H9 (cell line): Measurements from ENCODE around the gene COG2. TPM values are rescaled to one million over a fixed set of nuclear protein-coding genes. Genes with fewer than 3 reads are reported as not detected.

Experiments used
- DNase-seq: peaks from one replicate; pipeline ENCODE4 v3.0.0-alpha.2; 2017
- H2AFZ ChIP-seq: one replicate; pipeline ENCODE4 v1.6.1; 2013; ENCODE audit warnings: mild to moderate bottlenecking, low read length, control low read depth, moderate library complexity
- H2AK5ac ChIP-seq: 2 replicates; pipeline ENCODE4 v1.6.1; 2013; ENCODE audit warnings: low read length, control low read depth, mixed read lengths; ENCODE audit not compliant: insufficient read length
- H2BK120ac ChIP-seq: one replicate; pipeline ENCODE4 v1.6.1; 2013; ENCODE audit warnings: low read depth, mild to moderate bottlenecking, low read length, control low read depth, inconsistent platforms; ENCODE audit not compliant: poor library complexity, severe bottlenecking
- H2BK12ac ChIP-seq: 2 replicates; pipeline ENCODE4 v1.6.1; 2013; ENCODE audit warnings: low read length, control low read depth, mixed read lengths, low read depth; ENCODE audit not compliant: insufficient read length
- H2BK15ac ChIP-seq: 2 replicates; pipeline ENCODE4 v1.6.1; 2013; ENCODE audit warnings: low read depth, low read length, control low read depth
- H2BK20ac ChIP-seq: one replicate; pipeline ENCODE4 v1.6.1; 2013; ENCODE audit warnings: low read depth, mild to moderate bottlenecking, low read length, control low read depth, inconsistent platforms; ENCODE audit not compliant: poor library complexity, severe bottlenecking
- H2BK5ac ChIP-seq: 2 replicates; pipeline ENCODE4 v1.6.1; 2013; ENCODE audit warnings: low read length, control low read depth, mixed read lengths; ENCODE audit not compliant: insufficient read length
- H3K14ac ChIP-seq: 2 replicates; pipeline ENCODE4 v1.6.1; 2013; ENCODE audit warnings: low read length, control low read depth; ENCODE audit not compliant: insufficient read depth
- H3K18ac ChIP-seq: 2 replicates; pipeline ENCODE4 v1.6.1; 2013; ENCODE audit warnings: low read depth, mild to moderate bottlenecking, mixed read lengths, low read length, control low read depth; ENCODE audit not compliant: insufficient read length
- H3K23ac ChIP-seq: 2 replicates; pipeline ENCODE4 v1.6.1; 2013; ENCODE audit warnings: low read length, control low read depth, mixed read lengths, low read depth; ENCODE audit not compliant: insufficient read length
- H3K23me2 ChIP-seq: 2 replicates; pipeline ENCODE4 v1.6.1; 2013; ENCODE audit warnings: low read depth, mild to moderate bottlenecking, mixed read lengths, low read length, control low read depth; ENCODE audit not compliant: insufficient read length, poor library complexity, severe bottlenecking
- H3K27ac ChIP-seq: 2 replicates; pipeline ENCODE4 v1.5.1; 2013; ENCODE audit warnings: low read length, control low read depth, mixed read lengths, low read depth; ENCODE audit not compliant: insufficient read length
- H3K27me3 ChIP-seq: 2 replicates; pipeline ENCODE4 v1.6.1; 2013; ENCODE audit warnings: low read length, control low read depth, inconsistent platforms; ENCODE audit not compliant: insufficient read depth
- H3K4ac ChIP-seq: 2 replicates; pipeline ENCODE4 v1.6.1; 2013; ENCODE audit warnings: low read depth, mild to moderate bottlenecking, control low read depth, inconsistent platforms, low read length, moderate library complexity
- H3K4me1 ChIP-seq: 2 replicates; pipeline ENCODE4 v1.6.1; 2013; ENCODE audit warnings: low read length, control low read depth, inconsistent platforms; ENCODE audit not compliant: insufficient read depth
- H3K4me2 ChIP-seq: 2 replicates; pipeline ENCODE4 v1.6.1; 2013; ENCODE audit warnings: low read length, control low read depth, mixed read lengths; ENCODE audit not compliant: insufficient read length, insufficient read depth
- H3K56ac ChIP-seq: 2 replicates; pipeline ENCODE4 v1.6.1; 2013; ENCODE audit warnings: low read depth, mild to moderate bottlenecking, mixed read lengths, low read length, control low read depth; ENCODE audit not compliant: insufficient read length
- H3K79me1 ChIP-seq: 2 replicates; pipeline ENCODE4 v1.6.1; 2013; ENCODE audit warnings: low read depth, mild to moderate bottlenecking, moderate library complexity, low read length, control low read depth, inconsistent platforms; ENCODE audit not compliant: insufficient read depth, poor library complexity, severe bottlenecking
- H3K79me2 ChIP-seq: 2 replicates; pipeline ENCODE4 v1.6.1; 2013; ENCODE audit warnings: low read length, control low read depth, inconsistent platforms; ENCODE audit not compliant: insufficient read depth
- H3K9ac ChIP-seq: 2 replicates; pipeline ENCODE4 v1.6.1; 2013; ENCODE audit warnings: low read length, control low read depth, mixed read lengths; ENCODE audit not compliant: insufficient read length; ENCODE audit errors: extremely low read depth
- H3K9me3 ChIP-seq: one replicate; pipeline ENCODE4 v1.6.1; 2013; ENCODE audit warnings: low read depth, low read length, inconsistent platforms; ENCODE audit not compliant: control insufficient read depth
- H3T11ph ChIP-seq: one replicate; pipeline ENCODE4 v1.6.1; 2013; ENCODE audit warnings: mild to moderate bottlenecking, low read length, control low read depth, inconsistent platforms
- H4K20me1 ChIP-seq: one replicate; pipeline ENCODE4 v1.6.1; 2013; ENCODE audit not compliant: control insufficient read depth, insufficient read length, insufficient read depth
- H4K5ac ChIP-seq: 2 replicates; pipeline ENCODE4 v1.6.1; 2013; ENCODE audit warnings: low read depth, mild to moderate bottlenecking, mixed read lengths, low read length, control low read depth; ENCODE audit not compliant: insufficient read length
- H4K8ac ChIP-seq: replicated peaks from 2 replicates; pipeline ENCODE4 v1.6.1; 2013; ENCODE audit warnings: low read length, control low read depth, mixed read lengths, low read depth; ENCODE audit not compliant: insufficient read length
- H4K91ac ChIP-seq: 2 replicates; pipeline ENCODE4 v1.6.1; 2013; ENCODE audit warnings: low read depth, mild to moderate bottlenecking, moderate library complexity, mixed read lengths, low read length, control low read depth; ENCODE audit not compliant: insufficient read length
- H3K27ac Mint-ChIP-seq, 3 experiments: 2 replicates in 2 of 3; 3 replicates in 1 of 3; pipeline ENCODE4 v1.8.0; 2020 to 2021; ENCODE audit warnings: mixed read lengths in 3 of 3, mild to moderate bottlenecking in 1 of 3, moderate library complexity in 1 of 3
- H3K27me3 Mint-ChIP-seq: 2 replicates; pipeline ENCODE4 v1.8.0; 2021; ENCODE audit warnings: low read depth, mild to moderate bottlenecking, moderate library complexity, mixed read lengths
- H3K36me3 Mint-ChIP-seq, 3 experiments: 2 replicates in 2 of 3; 3 replicates in 1 of 3; pipeline ENCODE4 v1.8.0; 2020 to 2021; ENCODE audit warnings: low read depth in 3 of 3, mixed read lengths in 3 of 3; ENCODE audit not compliant: insufficient read depth in 1 of 3
- H3K4me1 Mint-ChIP-seq, 2 experiments: 2 replicates each; pipeline ENCODE4 v1.8.0; 2020; ENCODE audit warnings: mixed read lengths in 2 of 2
- H3K4me3 Mint-ChIP-seq, 2 experiments: 2 replicates in 1 of 2; 3 replicates in 1 of 2; pipeline ENCODE4 v1.8.0; 2020 to 2021; ENCODE audit warnings: mild to moderate bottlenecking in 2 of 2, mixed read lengths in 2 of 2, moderate library complexity in 1 of 2
- H3K9me3 Mint-ChIP-seq, 2 experiments: 2 replicates in 1 of 2; 3 replicates in 1 of 2; pipeline ENCODE4 v1.8.0; 2020; ENCODE audit warnings: mild to moderate bottlenecking in 2 of 2, mixed read lengths in 2 of 2, moderate library complexity in 1 of 2
- CTCF ChIP-seq: fragments of 200-600 bp; sonication (generic); conservative IDR thresholded peaks from 3 replicates; pipeline ENCODE4 v1.8.0; 2021; ENCODE audit warnings: antibody characterized with exemption, mild to moderate bottlenecking
- WGBS: extraction: QIAGEN DNeasy Blood & Tissue Kit; methylation state at CpG from one replicate; pipeline ENCODE4 v1.1.7; 2013; ENCODE audit warnings: missing lambda C conversion rate, low lambda C conversion rate, mixed read lengths; ENCODE audit not compliant: insufficient read length; ENCODE audit errors: extremely low coverage; 5-methylcytosine and 5-hydroxymethylcytosine counted together
- total RNA-seq: library from RNA; stranded (reverse); gene quantifications from 2 replicates; pipeline ENCODE4 v1.2.1, GENCODE V29; 2021

The COG2 gene
- total RNA-seq, 1 experiment from 2014 or later, result 42.2 TPM

- no peak within 1 kb of the TSS for H2BK15ac ChIP-seq
- H3T11ph ChIP-seq, result no peak within 1 kb of the TSS
- no peaks in the 10 kb centered on the region for H3K27me3 ChIP-seq
- Mint-ChIP-seq H3K36me3 (no peaks in the 10 kb centered on the region), H3K27ac (no peak within 1 kb of the TSS), H3K9me3 (peaks cover 0 to 3% of the 10 kb centered on the region in 2 experiments; a peak in 1 of 5 replicates), H3K4me3 (no peak within 1 kb of the TSS), H3K27me3 (peaks cover 9% of the 10 kb centered on the region), H3K4me1 (peaks cover 11 to 20% of the 10 kb centered on the region in 2 experiments)
- H3K4me1 ChIP-seq, result no peaks in the 10 kb centered on the region
- no peak within 1 kb of the TSS for H3K4me2 ChIP-seq
- no peaks in the 10 kb centered on the region for H3K23me2 ChIP-seq
- no peak within 1 kb of the TSS for H4K91ac ChIP-seq
- H3K14ac ChIP-seq, result no peak within 1 kb of the TSS
- H3K9me3 ChIP-seq, result no peaks in the 10 kb centered on the region
- H4K8ac ChIP-seq, result no peak within 1 kb of the TSS
- no peak within 1 kb of the TSS for H2BK20ac ChIP-seq
- H4K5ac ChIP-seq, result no peak within 1 kb of the TSS
- H3K18ac ChIP-seq, result no peak within 1 kb of the TSS
- no peak within 1 kb of the TSS for H2AK5ac ChIP-seq
- no peak for TF ChIP-seq CTCF
- no peak within 1 kb of the TSS for H3K56ac ChIP-seq
- H3K27ac ChIP-seq, result no peak within 1 kb of the TSS
- H2BK12ac ChIP-seq, result no peak within 1 kb of the TSS
- WGBS, result no CpG with 5 or more reads among the region's 24 CpGs
- H3K79me1 ChIP-seq, result no peaks in the 10 kb centered on the region
- no peak within 1 kb of the TSS for H2BK5ac ChIP-seq
- no peak for DNase-seq
- H3K9ac ChIP-seq, result no peak within 1 kb of the TSS
- H4K20me1 ChIP-seq, result no peaks in the 10 kb centered on the region
- no peak within 1 kb of the TSS for H3K23ac ChIP-seq
- H3K79me2 ChIP-seq, result no peaks in the 10 kb centered on the region
- no peak within 1 kb of the TSS for H2BK120ac ChIP-seq
- no peak within 1 kb of the TSS for H3K4ac ChIP-seq
- no peak within 1 kb of the TSS for H2AFZ ChIP-seq
These were observed 71.9 kb downstream of the COG2 start, which contains the start of gene AGT for GRCh38 chr1:230713915-230714764. AGT (minus strand) TSS chr1:230714122; CDS start chr1:230710823, 3,299 bp downstream.
